ENCODE measurements around the gene PHLDA1. TPM values are rescaled to one million over a fixed set of nuclear protein-coding genes. Genes with fewer than 3 reads are reported as not detected.
A peak's percentile ranks its signal among the peaks of the same experiment; 100 is the strongest.

The PHLDA1 gene
- total RNA-seq, 4 donors from 2014 or later = 14.5 to 56.1 (median 28.5) TPM

DNA sequence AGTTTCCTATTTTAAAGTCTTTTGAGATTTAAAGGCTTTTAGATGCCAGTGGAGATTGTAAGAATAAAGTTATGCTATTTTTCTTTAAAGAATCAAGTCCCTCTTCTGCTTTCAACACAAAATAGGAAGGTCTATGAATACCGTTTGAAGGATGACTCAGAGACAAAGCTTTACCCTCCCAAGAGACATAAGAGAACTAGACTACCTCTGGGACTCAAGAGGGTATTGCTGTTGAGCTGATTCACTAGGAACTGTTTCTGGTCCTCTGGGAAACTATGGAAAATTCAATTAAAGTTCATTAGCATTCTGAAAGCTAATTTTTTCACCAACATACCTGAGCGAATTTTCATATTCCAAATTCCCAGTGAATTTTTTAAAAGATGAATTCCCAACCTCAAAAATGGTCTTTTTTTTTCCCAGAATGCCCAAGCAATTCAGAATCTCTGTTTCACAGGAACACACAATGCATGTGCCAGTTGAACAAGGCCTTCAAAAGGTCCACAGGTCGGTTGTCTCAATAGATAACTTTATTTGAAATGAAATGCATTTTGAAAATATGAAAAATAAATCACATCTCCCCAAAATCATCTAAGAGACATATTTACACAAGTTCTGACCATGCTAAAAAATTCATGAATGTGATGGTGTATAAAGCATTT, 6.5 kb downstream of the PHLDA1 start:
- no peak for ATAC-seq (ENCODE audit: low FRiP score)
- TF ChIP-seq, protein P1, sequence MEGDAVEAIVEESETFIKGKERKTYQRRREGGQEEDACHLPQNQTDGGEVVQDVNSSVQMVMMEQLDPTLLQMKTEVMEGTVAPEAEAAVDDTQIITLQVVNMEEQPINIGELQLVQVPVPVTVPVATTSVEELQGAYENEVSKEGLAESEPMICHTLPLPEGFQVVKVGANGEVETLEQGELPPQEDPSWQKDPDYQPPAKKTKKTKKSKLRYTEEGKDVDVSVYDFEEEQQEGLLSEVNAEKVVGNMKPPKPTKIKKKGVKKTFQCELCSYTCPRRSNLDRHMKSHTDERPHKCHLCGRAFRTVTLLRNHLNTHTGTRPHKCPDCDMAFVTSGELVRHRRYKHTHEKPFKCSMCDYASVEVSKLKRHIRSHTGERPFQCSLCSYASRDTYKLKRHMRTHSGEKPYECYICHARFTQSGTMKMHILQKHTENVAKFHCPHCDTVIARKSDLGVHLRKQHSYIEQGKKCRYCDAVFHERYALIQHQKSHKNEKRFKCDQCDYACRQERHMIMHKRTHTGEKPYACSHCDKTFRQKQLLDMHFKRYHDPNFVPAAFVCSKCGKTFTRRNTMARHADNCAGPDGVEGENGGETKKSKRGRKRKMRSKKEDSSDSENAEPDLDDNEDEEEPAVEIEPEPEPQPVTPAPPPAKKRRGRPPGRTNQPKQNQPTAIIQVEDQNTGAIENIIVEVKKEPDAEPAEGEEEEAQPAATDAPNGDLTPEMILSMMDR (IDR thresholded peaks at IDR 0.05) = no peak

DNA sequence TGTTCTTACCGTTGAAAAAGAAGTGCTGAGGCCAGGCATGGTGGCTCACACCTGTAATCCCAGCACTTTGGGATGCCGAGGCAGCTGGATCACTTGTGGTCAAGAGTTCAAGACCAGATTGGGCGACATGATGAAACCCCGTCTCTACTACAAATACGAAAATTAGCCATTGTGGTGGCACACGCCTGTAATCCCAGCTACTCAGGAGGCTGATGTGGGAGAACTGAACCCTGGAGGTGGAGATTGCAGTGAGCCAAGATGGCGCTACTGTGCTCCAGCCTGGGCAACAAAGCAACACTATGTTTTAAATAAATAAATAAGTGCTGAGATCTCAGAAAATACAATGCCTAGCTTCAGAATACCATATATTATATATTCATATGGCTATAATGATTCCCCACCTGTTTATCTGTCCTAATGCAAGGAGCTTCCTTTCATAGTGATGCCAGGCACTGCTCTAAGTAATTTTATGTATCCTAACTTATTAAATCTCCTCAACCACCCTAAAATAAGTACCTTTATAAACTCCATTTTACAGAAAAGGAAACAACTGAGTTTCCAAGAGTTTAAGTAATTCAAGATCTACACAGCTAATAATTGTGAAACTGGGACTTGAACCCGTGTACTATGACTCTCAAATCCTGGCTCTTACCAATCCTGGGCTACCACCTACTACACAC, 7.3 kb downstream of the PHLDA1 start:
- TF ChIP-seq, protein P1 (IDR thresholded peaks at IDR 0.05) = no peak
- no peak for DNase-seq (ENCODE audit: low spot score)
- ATAC-seq (ENCODE audit: low FRiP score) = no peak

More for the DNA sequence above, 6.5 kb downstream of the PHLDA1 start:
- no peak for DNase-seq (ENCODE audit: low spot score)

DNA sequence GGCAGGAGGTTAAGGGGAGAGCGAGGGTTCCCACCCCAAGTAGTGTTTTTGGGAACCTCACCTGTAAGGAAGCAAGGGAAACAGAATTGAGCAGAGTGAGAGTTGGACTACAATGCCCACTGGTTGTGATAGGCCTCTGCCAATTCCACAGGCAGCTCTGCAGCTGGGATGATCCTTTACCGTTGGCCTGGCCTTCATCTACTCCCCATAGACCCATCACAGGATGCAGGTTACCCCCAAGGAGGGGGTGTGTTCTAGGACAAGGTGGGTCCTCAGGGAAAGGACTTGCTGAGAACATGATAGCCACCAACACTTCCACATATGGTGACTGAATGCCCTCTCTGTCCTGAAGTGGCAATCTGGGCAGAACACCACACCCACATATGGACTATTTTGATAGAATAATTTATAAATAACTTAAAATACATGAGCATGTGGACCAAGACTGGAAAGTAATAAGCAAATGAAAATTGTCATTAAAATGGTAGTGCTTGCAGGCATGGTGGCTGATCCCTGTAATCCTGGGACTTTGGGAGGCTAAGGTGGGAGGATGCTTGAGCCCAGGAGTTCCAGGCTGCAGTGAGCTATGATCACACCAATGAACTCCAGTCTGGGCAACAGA, 8.4 kb downstream of the PHLDA1 start:
- no peak for ATAC-seq (ENCODE audit: low FRiP score)
- TF ChIP-seq, protein P1 (IDR thresholded peaks at IDR 0.05) = no peak
- DNase-seq (ENCODE audit: low spot score) = no peak

DNA sequence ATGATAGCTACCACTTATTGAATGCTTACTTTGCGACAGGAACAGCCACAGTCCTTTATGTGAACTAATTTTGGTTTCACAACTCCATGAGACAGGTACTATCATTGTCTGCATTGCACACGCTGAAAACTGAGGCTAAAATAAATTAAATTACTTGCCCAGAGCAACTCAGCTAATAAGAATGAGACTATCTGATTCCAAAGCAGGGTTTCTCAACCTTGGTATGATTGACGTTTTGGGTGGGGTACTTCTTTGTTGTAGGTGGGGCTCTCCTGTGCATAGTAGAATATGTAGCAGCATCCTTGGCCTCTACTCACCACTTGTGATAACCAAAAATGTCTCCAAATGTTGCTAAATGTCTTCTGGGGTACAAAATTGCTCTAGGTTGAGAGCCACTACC, 9.1 kb downstream of the PHLDA1 start:
- DNase-seq (ENCODE audit: low spot score) (no peak), ATAC-seq (ENCODE audit: low FRiP score) (no peak)
- TF ChIP-seq, protein P1 (IDR thresholded peaks at IDR 0.05) = no peak

DNA sequence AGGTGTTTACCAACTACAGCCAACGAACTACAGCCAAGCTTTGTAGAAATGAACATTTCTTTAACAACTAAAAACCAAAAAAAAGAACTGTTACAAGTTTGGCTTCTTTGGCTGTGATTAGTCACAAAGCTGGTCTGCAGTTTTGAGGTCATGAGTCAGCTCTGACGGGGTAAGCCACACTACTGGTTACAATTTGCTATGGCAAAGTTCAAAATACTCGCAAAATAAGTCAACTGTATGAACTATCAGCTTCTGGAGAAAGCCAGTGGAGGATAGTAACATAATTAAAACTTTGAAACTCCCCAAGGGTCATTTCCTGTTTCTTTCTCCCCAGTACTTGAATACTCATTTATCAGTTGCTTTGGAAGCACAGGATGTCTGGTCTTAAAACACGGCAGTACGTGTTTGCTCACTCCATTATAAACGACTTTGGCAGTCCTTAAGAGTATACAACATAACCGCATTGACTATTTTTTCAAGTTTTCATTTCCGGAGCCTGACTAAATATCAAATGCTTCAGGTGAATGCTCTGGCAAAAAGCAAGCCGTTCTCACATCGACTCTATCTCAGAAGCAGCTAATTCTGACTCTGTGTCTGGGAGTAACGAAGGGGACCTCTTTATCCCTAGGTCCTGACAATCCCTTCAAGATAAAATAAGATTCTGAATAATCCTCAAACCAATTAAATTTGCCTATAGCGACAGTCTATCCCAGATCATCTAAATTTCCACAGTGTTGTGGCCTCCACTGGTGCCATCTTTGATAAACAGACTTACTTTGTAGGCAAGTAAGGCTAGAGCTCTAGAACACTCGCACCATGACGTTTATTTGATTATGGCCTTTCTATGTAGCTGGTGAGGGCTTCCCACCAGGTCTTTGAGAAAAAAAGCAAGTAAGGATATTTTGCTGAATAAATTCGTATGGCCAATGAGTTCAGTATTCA, 10.6 kb downstream of the PHLDA1 start:
- DNase-seq (ENCODE audit: low spot score) (no peak), ATAC-seq (ENCODE audit: low FRiP score) (peak; percentile 63)
- TF ChIP-seq, protein P1 (IDR thresholded peaks at IDR 0.05) = no peak

DNA sequence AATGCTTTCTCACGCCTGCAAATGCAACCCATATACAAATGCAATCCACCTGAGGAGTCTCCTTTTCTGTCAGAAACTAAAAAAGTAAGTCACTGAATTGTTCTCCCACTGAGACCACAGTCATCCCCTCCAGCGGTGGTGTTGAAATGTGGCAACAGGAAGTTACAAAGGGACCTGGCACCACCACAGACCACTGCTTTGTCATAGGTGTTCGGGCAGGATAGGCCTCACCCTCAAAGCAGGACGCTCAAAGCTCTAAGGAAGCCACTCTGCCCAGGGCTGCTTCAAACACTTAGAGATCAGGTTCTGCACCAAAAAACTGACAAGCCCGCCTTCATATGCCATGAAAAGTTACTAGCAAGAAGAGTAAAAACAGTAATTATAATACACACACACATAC, 11.3 kb downstream of the PHLDA1 start:
- ATAC-seq (ENCODE audit: low FRiP score) (peak; percentile 47), DNase-seq (ENCODE audit: low spot score) (no peak)
- TF ChIP-seq, protein P1 (IDR thresholded peaks at IDR 0.05) = no peak
